H1 (cell line): Measurements from ENCODE around the gene MAGEA8. TPM values are rescaled to one million over a fixed set of nuclear protein-coding genes. Genes with fewer than 3 reads are reported as not detected.

Experiments used
- CTCF ChIA-PET: fragments of 300-600 bp; sonication (Branson Sonifier 250); formaldehyde crosslinking; loops from one replicate; lab custom pipeline; 2021; ENCODE audit not compliant: partially characterized antibody; lab: Charles Lee
- POLR2A ChIA-PET: fragments of 300-600 bp; sonication (Branson Sonifier 250); formaldehyde crosslinking; loops from one replicate; lab custom pipeline; 2021; ENCODE audit warnings: inconsistent platforms; ENCODE audit not compliant: partially characterized antibody; lab: Charles Lee
- DNase-seq, 2 experiments: peaks; one replicate each; pipeline versions ENCODE4 v3.0.0 to v3.0.0-alpha.2; 2010 to 2022; ENCODE audit warnings: low spot score in 2 of 2, low read depth in 1 of 2, mixed read lengths in 1 of 2
- FAIRE-seq: peaks from 2 replicates; lab custom pipeline; 2011; peaks lifted over from hg19 to GRCh38; lab: Jason Lieb, UNC
- H2AFZ ChIP-seq: 2 replicates; pipeline ENCODE4 v1.8.1; 2012; ENCODE audit warnings: low read length, inconsistent platforms
- H2AK5ac ChIP-seq: 2 replicates; pipeline ENCODE4 v1.6.1; 2013; ENCODE audit warnings: low read depth, low read length
- H2BK120ac ChIP-seq: replicated peaks from 2 replicates; pipeline ENCODE3; 2013; ENCODE audit warnings: low read depth, low read length, inconsistent platforms
- H2BK12ac ChIP-seq: 2 replicates; pipeline ENCODE4 v1.6.1; 2013; ENCODE audit warnings: low read depth, low read length
- H2BK15ac ChIP-seq: 2 replicates; pipeline ENCODE4 v1.6.1; 2013; ENCODE audit warnings: low read length
- H2BK20ac ChIP-seq: 2 replicates; pipeline ENCODE4 v1.6.1; 2013; ENCODE audit warnings: low read length
- H2BK5ac ChIP-seq: 2 replicates; pipeline ENCODE4 v1.6.1; 2013; ENCODE audit warnings: low read depth, low read length
- H3K14ac ChIP-seq: 2 replicates; pipeline ENCODE4 v1.6.1; 2013; ENCODE audit warnings: inconsistent platforms; ENCODE audit not compliant: insufficient read length
- H3K18ac ChIP-seq: 2 replicates; pipeline ENCODE4 v1.6.1; 2013; ENCODE audit warnings: low read length; ENCODE audit errors: extremely low read depth
- H3K23ac ChIP-seq: 2 replicates; pipeline ENCODE4 v1.6.1; 2013; ENCODE audit warnings: inconsistent platforms; ENCODE audit not compliant: insufficient read length
- H3K23me2 ChIP-seq: 2 replicates; pipeline ENCODE4 v1.6.1; 2013; ENCODE audit warnings: low read depth, low read length
- H3K27ac ChIP-seq: 2 replicates; pipeline ENCODE4 v1.6.1; 2011; ENCODE audit warnings: low read depth, low read length, inconsistent platforms
- H3K27me3 ChIP-seq, 4 experiments: replicated peaks in 1 of 4; 1 replicate in 1 of 4; 2 replicates in 3 of 4; pipeline versions ENCODE4 v1.6.1 to v1.8.1; 2011 to 2013; ENCODE audit warnings: low read length in 3 of 4, mild to moderate bottlenecking in 3 of 4, inconsistent platforms in 2 of 4, mixed read lengths in 2 of 4, moderate library complexity in 1 of 4; ENCODE audit not compliant: control insufficient read depth in 3 of 4, insufficient read depth in 3 of 4; ENCODE audit errors: extremely low read depth in 1 of 4
- H3K36me3 ChIP-seq, 4 experiments: 2 replicates each; pipeline versions ENCODE4 v1.6.1 to v1.8.1; 2011 to 2013; ENCODE audit warnings: mild to moderate bottlenecking in 4 of 4, low read length in 3 of 4, moderate library complexity in 2 of 4, control low read depth in 1 of 4, inconsistent platforms in 1 of 4; ENCODE audit not compliant: insufficient read depth in 4 of 4, control insufficient read depth in 2 of 4
- H3K4ac ChIP-seq: replicated peaks from 2 replicates; pipeline ENCODE3; 2013; ENCODE audit warnings: low read length, low read depth, mixed read lengths, inconsistent platforms; ENCODE audit not compliant: insufficient read length
- H3K4me1 ChIP-seq, 4 experiments: replicated peaks in 1 of 4; 1 replicate in 1 of 4; 2 replicates in 3 of 4; pipeline versions ENCODE4 v1.6.1 to v1.8.1; 2011 to 2013; ENCODE audit warnings: low read length in 3 of 4, inconsistent platforms in 2 of 4, mixed read lengths in 1 of 4; ENCODE audit not compliant: insufficient read depth in 4 of 4, control insufficient read depth in 3 of 4
- H3K4me2 ChIP-seq, 2 experiments: 2 replicates each; pipeline versions ENCODE4 v1.6.1 to v1.8.1; 2011 to 2013; ENCODE audit warnings: low read depth in 2 of 2, low read length in 2 of 2, control low read depth in 1 of 2, inconsistent platforms in 1 of 2, mild to moderate bottlenecking in 1 of 2; ENCODE audit not compliant: insufficient read depth in 1 of 2
- H3K4me3 ChIP-seq, 4 experiments: fragments of 200-600, 300-600 bp in 1 of 4; sonication (generic), shearing (Covaris generic), sonication (Bioruptor Twin) in 1 of 4; 2 replicates each; pipeline versions ENCODE4 v1.5.1 to v1.8.1; 2011 to 2016; ENCODE audit warnings: low read length in 4 of 4, low read depth in 3 of 4, control low read depth in 2 of 4, inconsistent platforms in 2 of 4, mild to moderate bottlenecking in 2 of 4, mixed read lengths in 1 of 4, moderate library complexity in 1 of 4; ENCODE audit not compliant: insufficient read depth in 2 of 4; ENCODE audit errors: extremely low read depth in 1 of 4
- H3K56ac ChIP-seq: replicated peaks from 2 replicates; pipeline ENCODE3; 2013; ENCODE audit warnings: low read depth, mild to moderate bottlenecking, mixed read lengths, low read length, inconsistent platforms; ENCODE audit not compliant: insufficient read length
- H3K79me1 ChIP-seq: 2 replicates; pipeline ENCODE4 v1.6.1; 2013; ENCODE audit warnings: low read depth, low read length, control low read depth
- H3K79me2 ChIP-seq, 2 experiments: 2 replicates each; pipeline versions ENCODE4 v1.6.1 to v1.8.1; 2012 to 2013; ENCODE audit warnings: low read length in 2 of 2, mild to moderate bottlenecking in 2 of 2, inconsistent platforms in 1 of 2; ENCODE audit not compliant: insufficient read depth in 2 of 2, control insufficient read depth in 1 of 2
- H3K9ac ChIP-seq, 4 experiments: replicated peaks in 1 of 4; 1 replicate in 1 of 4; 2 replicates in 3 of 4; pipeline versions ENCODE4 v1.6.1 to v1.8.1; 2011 to 2013; ENCODE audit warnings: low read depth in 3 of 4, low read length in 3 of 4, control low read depth in 2 of 4, mild to moderate bottlenecking in 2 of 4, moderate library complexity in 2 of 4, inconsistent platforms in 1 of 4; ENCODE audit errors: extremely low read depth in 1 of 4
- H3K9me3 ChIP-seq, 2 experiments: 2 replicates each; pipeline versions ENCODE4 v1.6.1 to v1.8.1; 2012 to 2013; ENCODE audit warnings: mild to moderate bottlenecking in 2 of 2, moderate library complexity in 2 of 2, control low read depth in 1 of 2, inconsistent platforms in 1 of 2, low read depth in 1 of 2, low read length in 1 of 2, mixed read lengths in 1 of 2; ENCODE audit not compliant: insufficient read depth in 2 of 2
- H4K20me1 ChIP-seq, 2 experiments: replicated peaks in 1 of 2; 2 replicates each; pipeline versions ENCODE3 to v1.8.1; 2011 to 2013; ENCODE audit warnings: inconsistent platforms in 2 of 2, low read length in 2 of 2, mild to moderate bottlenecking in 1 of 2; ENCODE audit not compliant: insufficient read depth in 2 of 2, control insufficient read depth in 1 of 2
- H4K5ac ChIP-seq: 2 replicates; pipeline ENCODE4 v1.6.1; 2013; ENCODE audit warnings: low read length, low read depth, mixed read lengths, inconsistent platforms; ENCODE audit not compliant: insufficient read length
- H4K8ac ChIP-seq: 2 replicates; pipeline ENCODE4 v1.8.0; 2013; ENCODE audit warnings: mild to moderate bottlenecking, moderate library complexity, low read length, inconsistent platforms; ENCODE audit not compliant: insufficient read depth; ENCODE audit errors: extremely low read depth
- H4K91ac ChIP-seq: replicated peaks from 2 replicates; pipeline ENCODE3; 2013; ENCODE audit warnings: low read length, mixed read lengths, inconsistent platforms; ENCODE audit not compliant: insufficient read length
- HDAC2 ChIP-seq, 2 experiments: fragments of 300-600 bp in 1 of 2; sonication (generic) in 1 of 2; IDR thresholded peaks; 2 replicates each; pipeline ENCODE4 v1.6.1; 2011 to 2012; ENCODE audit warnings: low read depth in 2 of 2, low read length in 2 of 2, mild to moderate bottlenecking in 2 of 2, moderate library complexity in 2 of 2, borderline replicate concordance in 1 of 2, inconsistent platforms in 1 of 2
- WGBS, 2 experiments: shearing (Covaris generic) in 1 of 2; methylation state at CpG; one replicate each; pipeline versions ENCODE4 v1.1.6 to v1.1.7; 2013 to 2015; ENCODE audit warnings: low lambda C conversion rate in 2 of 2, mixed read lengths in 2 of 2, inconsistent platforms in 1 of 2, low coverage in 1 of 2, missing lambda C conversion rate in 1 of 2; ENCODE audit not compliant: insufficient replicate concordance in 2 of 2, insufficient coverage in 1 of 2, insufficient read length in 1 of 2; ENCODE audit errors: extremely low coverage in 1 of 2, missing lambda C conversion rate in 1 of 2; 5-methylcytosine and 5-hydroxymethylcytosine counted together
- polyA plus RNA-seq, 7 experiments: library from polyadenylated mRNA; depleted of rRNA in 3 of 7; stranded (reverse) in 5 of 7; unstranded in 2 of 7; fragments of >200 nt in 5 of 7; fragments of 200-250 nt in 2 of 7; gene quantifications; 1 replicate in 5 of 7; 2 replicates in 1 of 7; 4 replicates in 1 of 7; pipeline versions ENCODE4 v1.2.1 to v1.2.3, GENCODE V29; 2011 to 2013; ENCODE audit warnings: missing spikeins in 2 of 7, mixed read lengths in 2 of 7
- total RNA-seq: library from RNA; stranded (reverse); fragmentation: NEBNext Ultra II Directional; extraction: Animal tissue kit (Norgen Biotek cat#: 25700); gene quantifications from 2 replicates; pipeline ENCODE4 v1.2.1, GENCODE V29; 2021
- TF ChIP-seq, protein P1 (sequence below), 3 experiments: IDR thresholded peaks; 1 replicate in 2 of 3; 2 replicates in 1 of 3; pipeline versions ENCODE4 v1.5.1 to v1.6.1; 2011; ENCODE audit warnings: low read length in 3 of 3, mild to moderate bottlenecking in 3 of 3, inconsistent platforms in 2 of 3, low read depth in 1 of 3, moderate library complexity in 1 of 3; ENCODE audit not compliant: insufficient read depth in 1 of 3; ENCODE audit errors: control extremely low read depth in 1 of 3

The MAGEA8 gene
- total and polyA plus RNA-seq, 2 of the 8 experiments (the other 6 are each of a cell fraction or from before 2014, with no cell fraction given) = not detected

DNA sequence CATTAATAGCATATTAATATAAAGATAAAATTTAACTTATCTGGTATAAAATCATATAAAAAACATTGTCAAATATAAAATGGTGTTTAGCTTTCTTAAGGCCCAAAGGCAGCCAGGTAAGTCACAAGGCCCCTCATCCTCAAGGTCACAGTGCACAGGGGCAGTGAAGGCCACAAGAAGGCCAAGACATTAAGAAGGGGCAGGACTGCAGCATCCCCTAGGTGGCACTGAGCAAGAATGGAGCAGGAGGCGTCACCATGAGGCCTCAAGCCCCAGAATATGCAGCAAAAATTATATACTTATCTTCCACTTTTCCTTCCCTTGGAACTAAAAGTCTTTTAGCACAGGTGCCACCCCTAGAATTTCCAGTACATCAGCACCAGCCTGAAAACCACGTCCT lies 49.5 kb upstream of the MAGEA8 start:
- no peaks in the 10 kb centered on the region for H4K20me1 ChIP-seq
- H4K5ac ChIP-seq = no peak overlapping the region
- H3K9ac ChIP-seq = no peak overlapping the region
- CTCF ChIA-PET = no interaction called here
- no peak for FAIRE-seq
- no peak for TF ChIP-seq HDAC2 (IDR thresholded peaks at IDR 0.05; ENCODE audit: borderline replicate concordance in 1 of 2, low read depth in 2 of 2, low read length in 2 of 2)
- TF ChIP-seq, protein P1, sequence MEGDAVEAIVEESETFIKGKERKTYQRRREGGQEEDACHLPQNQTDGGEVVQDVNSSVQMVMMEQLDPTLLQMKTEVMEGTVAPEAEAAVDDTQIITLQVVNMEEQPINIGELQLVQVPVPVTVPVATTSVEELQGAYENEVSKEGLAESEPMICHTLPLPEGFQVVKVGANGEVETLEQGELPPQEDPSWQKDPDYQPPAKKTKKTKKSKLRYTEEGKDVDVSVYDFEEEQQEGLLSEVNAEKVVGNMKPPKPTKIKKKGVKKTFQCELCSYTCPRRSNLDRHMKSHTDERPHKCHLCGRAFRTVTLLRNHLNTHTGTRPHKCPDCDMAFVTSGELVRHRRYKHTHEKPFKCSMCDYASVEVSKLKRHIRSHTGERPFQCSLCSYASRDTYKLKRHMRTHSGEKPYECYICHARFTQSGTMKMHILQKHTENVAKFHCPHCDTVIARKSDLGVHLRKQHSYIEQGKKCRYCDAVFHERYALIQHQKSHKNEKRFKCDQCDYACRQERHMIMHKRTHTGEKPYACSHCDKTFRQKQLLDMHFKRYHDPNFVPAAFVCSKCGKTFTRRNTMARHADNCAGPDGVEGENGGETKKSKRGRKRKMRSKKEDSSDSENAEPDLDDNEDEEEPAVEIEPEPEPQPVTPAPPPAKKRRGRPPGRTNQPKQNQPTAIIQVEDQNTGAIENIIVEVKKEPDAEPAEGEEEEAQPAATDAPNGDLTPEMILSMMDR (IDR thresholded peaks at IDR 0.05; ENCODE audit: control extremely low read depth in 1 of 3, insufficient read depth in 1 of 3, low read depth in 1 of 3, low read length in 3 of 3) = peak in 2 of 3 experiments; percentile 15 to 29; a peak in 2 of 4 replicates
- TF ChIP-seq, all 59 proteins: peak for 1
- H3K56ac ChIP-seq = no peak overlapping the region
- POLR2A ChIA-PET = no interaction called here
- no peaks in the 10 kb centered on the region for H3K79me2 ChIP-seq
- H2BK12ac ChIP-seq = no peak overlapping the region
- H3K14ac ChIP-seq = no peak overlapping the region
- no peak overlapping the region for H4K91ac ChIP-seq
- H3K4me2 ChIP-seq = no peak overlapping the region
- WGBS, 2 experiments = 39% methylated on average over 2 of the region's 2 CpGs; no CpG with 5 or more reads in 1 of the 2 experiments
- H2BK15ac ChIP-seq = no peak overlapping the region
- DNase-seq = no peak
- H3K4me3 ChIP-seq = no peak overlapping the region
- no peak overlapping the region for H2BK5ac ChIP-seq
- H3K4ac ChIP-seq = no peak overlapping the region
- no peak overlapping the region for H2BK120ac ChIP-seq
- H3K4me1 ChIP-seq = peaks cover 0 to 6% (median under 1%) of the 10 kb centered on the region in 4 experiments; a peak in 5 of 7 replicates
- H3K23ac ChIP-seq = no peak overlapping the region
- H3K23me2 ChIP-seq = no peaks in the 10 kb centered on the region
- H2AFZ ChIP-seq = no peak overlapping the region
- H4K8ac ChIP-seq = no peak overlapping the region
- H2AK5ac ChIP-seq = no peak overlapping the region
- no peaks in the 10 kb centered on the region for H3K27me3 ChIP-seq
- H3K18ac ChIP-seq = no peak overlapping the region
- H3K79me1 ChIP-seq = no peaks in the 10 kb centered on the region
- H3K9me3 ChIP-seq = no peaks in the 10 kb centered on the region
- H3K36me3 ChIP-seq = no peaks in the 10 kb centered on the region
- no peak overlapping the region for H2BK20ac ChIP-seq
- H3K27ac ChIP-seq = no peak overlapping the region
